NB4 (cell line): ENCODE measurements around the gene EIF5A.

Experiments
- DNase-seq: peaks from one replicate; pipeline ENCODE4 v3.0.0; 2010; ENCODE audit warnings: low read depth
- H3K4me3 ChIP-seq: one replicate; pipeline ENCODE4 v1.5.1; 2011; ENCODE audit warnings: mild to moderate bottlenecking, low read depth, low read length, moderate library complexity
- CTCF ChIP-seq: IDR thresholded peaks from one replicate; pipeline ENCODE4 v1.5.1; 2012; ENCODE audit warnings: low read depth, low read length
- MAX ChIP-seq: IDR thresholded peaks from 2 replicates; pipeline ENCODE4 v1.6.1; 2011; ENCODE audit warnings: low read depth, low read length
- MYC ChIP-seq: IDR thresholded peaks from 2 replicates; pipeline ENCODE4 v1.6.1; 2011; ENCODE audit warnings: low read depth, low read length
- POLR2A ChIP-seq: IDR thresholded peaks from 2 replicates; pipeline ENCODE4 v1.6.1; 2011; ENCODE audit warnings: mild to moderate bottlenecking; ENCODE audit not compliant: insufficient read length; ENCODE audit errors: extremely low read depth

The EIF5A gene

GRCh38 chr17:7306911-7307685, at the start of gene EIF5A:
TSS of gene EIF5A (plus strand) at chr17:7307628. CDS start at chr17:7309636, 2,008 bp downstream.
- DNase-seq, result peak; percentile 97
- TF ChIP-seq MAX (peak; percentile 79), CTCF (no peak), POLR2A (peak; percentile 58), MYC (peak; percentile 60)
- peak within 1 kb of the TSS; percentile 99 for H3K4me3 ChIP-seq

GRCh38 chr17:7258731-7259554, 48.5 kb upstream of the EIF5A start:
- DNase-seq, result peak; percentile 80
- TF ChIP-seq MAX (no peak), MYC (0 out of 2 replicates have a peak, but pooled peaks have one; percentile 20)
- no peak overlapping the region for H3K4me3 ChIP-seq

GRCh38 chr17:7259555-7259889, 47.9 kb upstream of the EIF5A start:
- no peak for DNase-seq
- no peak overlapping the region for H3K4me3 ChIP-seq
- TF ChIP-seq MYC (no peak), POLR2A (no peak), CTCF (no peak), MAX (no peak)

- no peak overlapping the region for H3K4me3 ChIP-seq
- DNase-seq, result no peak
- TF ChIP-seq CTCF (no peak), MAX (no peak), POLR2A (no peak), MYC (no peak)
These were observed 47.3 kb upstream of the EIF5A start for GRCh38 chr17:7260151-7260550.

- no peak for DNase-seq
- no peak overlapping the region for H3K4me3 ChIP-seq
- no peak for TF ChIP-seq POLR2A
- no peak for TF ChIP-seq CTCF
- TF ChIP-seq MYC, result no peak
- no peak for TF ChIP-seq MAX
These were observed 46.6 kb upstream of the EIF5A start for GRCh38 chr17:7260651-7261378.
